ENCODE measurements around the gene FARP1.

Gene FARP1

GRCh38 chr13:98450026-98450425 is 307.1 kb downstream of the FARP1 start:
- no peak overlapping the region for H3K4me3 ChIP-seq (ENCODE audit: low read depth, low read length)
- TF ChIP-seq CTCF (IDR thresholded peaks at IDR 0.05; ENCODE audit: low read depth, low read length) = no peak

- no peak overlapping the region for H3K4me3 ChIP-seq (ENCODE audit: low read depth, low read length)
- no peak for TF ChIP-seq CTCF (IDR thresholded peaks at IDR 0.05; ENCODE audit: low read depth, low read length)
These were observed 307.7 kb downstream of the FARP1 start for GRCh38 chr13:98450539-98451111.

- TF ChIP-seq CTCF (IDR thresholded peaks at IDR 0.05; ENCODE audit: low read depth, low read length) = no peak
- no peak overlapping the region for H3K4me3 ChIP-seq (ENCODE audit: low read depth, low read length)
These were observed 309.0 kb downstream of the FARP1 start for GRCh38 chr13:98451676-98452470.

- H3K4me3 ChIP-seq (ENCODE audit: low read depth, low read length) = no peak overlapping the region
- TF ChIP-seq CTCF (IDR thresholded peaks at IDR 0.05; ENCODE audit: low read depth, low read length) = no peak
These were observed 310.3 kb downstream of the FARP1 start for GRCh38 chr13:98452851-98453843.

- no peak overlapping the region for H3K4me3 ChIP-seq (ENCODE audit: low read depth, low read length)
- no peak for TF ChIP-seq CTCF (IDR thresholded peaks at IDR 0.05; ENCODE audit: low read depth, low read length)
These were observed 311.5 kb downstream of the FARP1 start for GRCh38 chr13:98454389-98454881.

GRCh38 chr13:98456413-98456845 is 313.5 kb downstream of the FARP1 start:
- TF ChIP-seq CTCF (IDR thresholded peaks at IDR 0.05; ENCODE audit: low read depth, low read length) = no peak
- no peak overlapping the region for H3K4me3 ChIP-seq (ENCODE audit: low read depth, low read length)
